HG03139 (cell line): ENCODE results near the gene SGK1.
"Not testable (repeated sequence)": the region's sequence is repeated elsewhere in the genome, so short reads cannot be mapped to it uniquely, and the experiment has no call there.

Source experiments
- ATAC-seq: cut with Tn5 transposase; IDR thresholded peaks from one replicate; pipeline ENCODE4 v1.9.1; 2021; ENCODE audit not compliant: unreplicated experiment

SGK1 gene

GRCh38 chr6:134255280-134255679, 62.6 kb downstream of the SGK1 start:
- not testable (repeated sequence) for ATAC-seq

DNA sequence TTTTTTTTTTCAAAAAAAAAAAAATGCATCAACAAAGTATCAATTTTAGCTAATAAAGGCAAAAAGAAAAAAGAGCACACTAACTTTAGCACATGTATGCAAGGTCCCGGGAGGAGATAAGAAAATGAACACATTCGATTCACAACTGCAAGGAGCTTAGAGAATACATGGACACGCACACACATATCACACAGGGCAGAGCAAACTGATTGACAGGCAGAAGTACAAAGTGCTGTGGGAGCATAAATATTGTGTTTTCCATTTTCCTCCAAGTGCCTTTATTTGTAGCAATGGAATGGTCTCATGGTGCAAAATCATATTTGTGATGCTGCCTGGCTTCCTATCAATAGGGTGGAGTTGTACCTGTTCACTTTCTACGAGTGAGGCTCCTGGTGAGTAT, 63.8 kb downstream of the SGK1 start:
- no peak for ATAC-seq

DNA sequence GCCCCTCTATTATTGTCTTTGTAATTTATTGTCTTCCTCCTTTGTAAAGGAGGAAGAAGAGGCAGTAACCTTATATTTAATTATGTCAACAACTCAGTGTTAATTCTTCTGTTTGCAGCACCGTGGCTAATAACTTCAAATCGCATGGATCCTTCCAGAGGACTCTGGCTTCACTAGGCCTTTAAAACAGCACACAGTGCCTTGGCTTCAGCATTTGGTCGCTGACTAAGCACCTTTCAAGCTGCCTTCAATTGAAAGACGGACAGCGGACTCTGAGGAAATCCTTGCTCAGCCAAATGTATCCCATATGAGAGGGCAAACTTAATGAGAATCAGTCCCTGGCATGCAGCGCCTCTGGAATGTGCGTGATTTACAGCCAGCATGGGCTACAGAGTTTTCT, 64.2 kb downstream of the SGK1 start:
- no peak for ATAC-seq

GRCh38 chr6:134251320-134251719, 66.6 kb downstream of the SGK1 start:
- ATAC-seq, result no peak

- no peak for ATAC-seq
Observed at GRCh38 chr6:134250776-134251175, 67.1 kb downstream of the SGK1 start.

DNA sequence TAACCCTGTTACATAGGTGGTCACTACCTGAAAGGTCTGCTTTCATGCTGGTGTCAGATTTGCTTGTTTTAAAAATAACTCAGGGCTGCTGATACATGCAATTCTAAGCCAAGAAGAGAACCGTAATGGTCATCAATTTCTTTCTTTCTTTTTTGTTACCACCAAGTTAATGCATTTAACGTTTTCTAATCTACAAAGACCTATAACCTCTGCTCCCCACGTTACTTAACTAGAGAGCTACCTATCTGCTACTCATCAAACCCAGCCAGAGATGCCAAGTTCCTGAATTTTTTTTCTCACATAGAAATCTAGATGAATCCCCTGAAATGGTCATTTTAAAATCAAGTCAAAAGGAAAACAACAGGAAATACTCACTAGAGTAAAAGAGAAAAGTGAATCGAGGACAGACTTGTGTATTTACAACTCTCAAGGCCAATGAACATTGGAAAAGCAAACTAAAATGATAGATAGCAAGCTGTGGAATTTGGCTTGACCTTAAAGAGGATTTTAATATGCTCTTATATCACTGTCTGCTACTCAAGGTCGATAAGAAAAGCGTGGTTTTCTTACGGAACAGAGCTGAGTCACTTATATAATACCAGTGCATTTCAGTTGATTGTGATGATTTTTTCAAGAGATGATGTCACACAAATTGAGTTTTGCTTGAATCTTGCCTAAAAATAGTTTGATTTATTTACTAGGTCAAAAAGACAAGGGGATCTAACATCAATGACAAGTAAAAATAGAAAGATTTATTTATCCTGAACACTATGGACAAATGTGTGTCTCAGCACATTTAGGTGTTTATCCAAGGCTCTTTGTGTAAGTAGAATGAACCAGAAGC, 67.9 kb downstream of the SGK1 start:
- no peak for ATAC-seq

DNA sequence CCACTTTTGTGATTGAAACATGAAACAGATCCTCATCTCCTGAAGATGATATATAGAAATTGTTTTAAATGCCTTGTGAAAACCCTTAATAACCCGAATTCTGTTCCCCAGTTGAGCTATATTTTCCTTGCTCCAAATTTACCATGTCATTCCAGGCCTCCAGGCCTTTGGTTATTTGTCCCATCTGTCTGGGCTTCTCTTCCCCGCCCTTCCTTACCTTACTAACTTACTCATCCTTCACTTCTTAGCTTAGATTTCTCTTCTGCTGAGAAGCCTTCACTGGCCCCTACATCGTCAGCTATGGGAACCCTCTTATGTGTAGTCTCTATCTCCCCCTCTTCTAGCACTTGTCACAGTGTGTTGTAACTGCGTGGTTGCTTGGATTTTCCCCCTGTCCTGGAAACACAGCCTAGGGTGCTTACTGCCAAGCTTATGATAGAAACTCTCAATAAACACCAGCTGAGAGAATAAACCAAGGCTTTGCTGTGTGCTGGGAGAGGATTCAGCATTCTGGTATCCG, 68.6 kb downstream of the SGK1 start:
- no peak for ATAC-seq

DNA sequence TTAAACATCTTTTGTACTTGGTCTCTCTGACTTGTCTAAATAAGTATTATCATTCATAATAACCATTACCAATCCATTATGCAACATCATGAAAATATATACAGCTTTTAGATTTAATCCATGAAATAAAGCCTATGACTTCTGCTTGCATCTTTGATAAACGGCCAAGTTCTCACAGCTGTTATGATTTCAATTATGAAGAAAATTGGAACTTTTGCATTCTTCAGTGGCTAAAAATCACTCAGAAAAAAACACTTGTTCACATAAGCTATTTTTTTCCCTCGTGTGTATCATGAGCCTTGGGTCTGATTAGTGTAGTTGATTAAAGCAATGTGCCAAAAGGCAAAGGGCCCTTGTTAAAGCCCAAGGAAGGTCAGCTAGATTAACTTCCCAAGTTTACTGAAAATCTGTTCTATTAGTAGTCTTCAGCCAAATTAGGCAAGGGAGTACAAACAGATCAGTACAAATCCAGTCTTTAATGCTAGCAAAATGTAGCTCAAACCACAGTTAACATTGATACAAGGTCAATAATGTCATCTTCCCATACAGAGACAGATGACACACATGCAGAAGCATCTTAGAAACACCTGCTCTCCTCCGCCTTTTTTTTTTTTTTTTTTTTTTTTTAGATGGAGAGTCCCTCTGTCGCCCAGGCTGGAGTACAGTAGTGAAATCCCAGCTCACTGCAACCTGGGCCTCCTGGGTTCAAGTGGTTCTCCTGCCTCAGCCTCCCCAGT, 69.9 kb downstream of the SGK1 start:
- no peak for ATAC-seq

DNA sequence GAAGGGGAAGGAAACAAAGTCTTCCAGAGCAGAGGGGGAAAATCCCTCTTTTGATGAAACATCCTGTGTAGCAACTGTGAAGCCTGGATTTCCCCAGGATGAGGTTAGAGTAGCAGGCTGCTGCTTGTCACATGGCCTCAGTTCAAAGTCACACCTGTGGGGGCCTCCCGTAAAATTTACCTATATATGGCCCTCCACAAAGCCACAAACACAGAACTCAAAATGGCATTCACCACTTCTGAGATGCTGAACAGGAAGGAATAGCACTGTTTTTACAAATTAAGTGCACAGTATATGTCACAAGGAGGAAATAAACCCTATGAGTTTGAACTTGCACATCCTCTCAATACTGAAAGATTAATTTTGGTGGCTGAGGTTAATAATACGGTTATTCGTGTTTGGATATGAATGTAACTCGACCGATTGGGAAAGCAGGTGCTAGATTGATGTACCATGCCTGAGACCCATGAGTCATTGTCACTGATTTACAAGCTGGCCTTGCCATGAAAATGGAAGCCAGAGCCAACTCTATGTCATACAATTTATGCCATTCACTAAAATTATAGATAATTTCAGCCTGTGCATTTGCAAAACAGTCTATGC, 70.6 kb downstream of the SGK1 start:
- peak; percentile 92 for ATAC-seq

DNA sequence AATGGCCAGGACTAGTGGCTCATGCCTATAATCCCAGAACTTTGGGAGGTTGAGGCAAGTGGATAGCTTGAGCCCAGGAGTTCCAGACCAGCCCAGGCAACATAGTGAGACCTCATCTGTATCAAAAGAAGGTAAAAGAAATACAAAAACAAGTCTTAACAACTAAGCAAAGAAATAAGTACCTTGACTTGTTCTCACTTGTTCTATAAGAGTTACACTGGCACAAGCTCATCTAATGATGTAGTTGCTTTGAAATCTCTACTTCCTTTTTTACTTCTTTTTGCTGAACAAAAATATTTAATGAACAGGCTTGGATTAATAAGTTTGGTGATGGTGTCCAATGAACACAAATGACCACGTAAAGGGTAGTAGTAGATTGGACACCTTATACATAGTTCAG, 72.2 kb downstream of the SGK1 start:
- ATAC-seq, result no peak

DNA sequence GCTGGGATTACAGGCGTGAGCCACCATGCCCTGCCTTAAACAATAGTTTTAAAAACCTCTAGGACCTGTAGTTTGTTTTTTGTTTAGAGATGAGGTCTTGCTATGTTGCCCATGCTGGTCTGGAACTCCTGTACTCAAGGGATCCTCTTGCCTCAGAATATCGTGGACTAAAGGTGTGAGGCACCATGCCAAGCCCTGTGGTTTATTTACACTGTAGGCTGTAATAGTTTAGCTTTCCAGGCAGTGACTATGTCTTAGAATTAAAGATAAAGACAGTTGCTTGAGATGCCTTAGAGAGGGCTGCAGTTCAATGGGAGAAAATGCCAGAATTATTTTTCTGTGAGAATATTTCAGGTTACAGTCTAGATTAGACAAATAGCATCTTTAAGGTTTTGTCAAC, 72.9 kb downstream of the SGK1 start:
- ATAC-seq, result no peak

GRCh38 chr6:134240665-134241431, 77.1 kb downstream of the SGK1 start:
- no peak for ATAC-seq

- ATAC-seq, result no peak
Observed at GRCh38 chr6:134238960-134239795, 78.7 kb downstream of the SGK1 start.

- no peak for ATAC-seq
Observed at GRCh38 chr6:134238006-134238405, 79.9 kb downstream of the SGK1 start.

- ATAC-seq, result peak; percentile 83
Observed at GRCh38 chr6:134235937-134236751, 81.8 kb downstream of the SGK1 start.

GRCh38 chr6:134235334-134235733, 82.6 kb downstream of the SGK1 start:
- ATAC-seq, result not testable (repeated sequence)

GRCh38 chr6:134233180-134233955, 84.5 kb downstream of the SGK1 start:
- ATAC-seq, result no peak

DNA sequence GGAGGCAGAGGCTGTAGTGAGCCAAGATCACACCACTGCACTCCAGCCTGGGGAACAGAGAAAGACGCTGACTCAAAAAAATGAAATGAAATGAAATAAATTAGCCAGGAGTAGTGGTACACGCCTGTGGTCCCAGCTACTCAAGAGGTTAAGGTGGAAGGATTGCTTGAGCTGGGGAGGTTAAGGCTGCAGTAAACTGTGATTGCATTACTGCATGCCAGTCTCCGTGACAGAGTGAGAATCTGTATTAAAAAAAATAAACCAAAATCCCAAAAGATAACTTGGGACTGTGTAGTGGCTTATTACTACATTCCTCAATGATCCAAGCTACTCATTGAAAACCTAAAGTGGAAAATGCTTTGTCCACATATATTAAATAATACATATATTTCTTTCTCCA, 87.0 kb downstream of the SGK1 start:
- no peak for ATAC-seq
